GM19395 (cell line): ENCODE measurements around the gene DNAJB13.

Source experiments
- ATAC-seq: cut with Tn5 transposase; IDR thresholded peaks from one replicate; pipeline ENCODE4 v1.9.1; 2021; ENCODE audit warnings: mild to moderate bottlenecking, moderate library complexity; ENCODE audit not compliant: unreplicated experiment

The DNAJB13 gene

DNA sequence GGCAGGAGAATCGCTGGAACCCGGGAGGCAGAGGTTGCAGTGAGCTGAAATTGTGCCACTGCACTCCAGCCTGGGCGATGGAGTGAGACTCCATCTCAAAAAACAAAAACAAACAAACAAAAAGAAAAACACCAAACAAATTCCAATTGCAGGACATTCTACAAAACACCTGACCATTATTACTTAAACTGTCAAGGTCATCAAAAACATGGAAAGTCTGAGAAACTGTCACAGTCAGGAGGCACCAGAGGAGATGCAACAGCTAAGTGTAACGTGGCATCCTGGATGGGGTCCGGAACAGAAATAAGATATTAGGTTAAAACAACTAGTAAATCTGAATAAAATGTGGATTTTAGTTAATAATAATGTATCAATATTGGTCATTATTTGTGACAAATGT, 914 bp upstream of the DNAJB13 start:
- ATAC-seq = no peak

DNA sequence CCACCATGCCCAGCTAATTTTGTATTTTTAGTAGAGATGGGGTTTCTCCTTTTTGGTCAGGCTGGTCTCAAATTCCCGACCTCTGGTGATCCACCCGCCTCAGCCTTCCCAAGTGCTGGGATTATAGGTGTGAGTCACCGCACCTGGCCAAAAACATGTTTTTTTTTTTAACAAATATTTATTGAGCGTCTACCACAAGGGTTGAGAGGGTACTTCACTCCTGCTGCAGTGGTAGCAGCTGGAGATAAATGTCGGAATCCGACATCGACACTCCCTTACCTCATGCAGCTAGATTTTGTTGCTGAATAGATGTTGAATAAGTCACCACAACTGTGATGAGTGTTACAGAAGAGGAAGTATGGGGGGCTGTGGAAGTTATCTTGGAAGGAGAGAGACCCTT, 971 bp downstream of the DNAJB13 start:
- ATAC-seq = no peak

DNA sequence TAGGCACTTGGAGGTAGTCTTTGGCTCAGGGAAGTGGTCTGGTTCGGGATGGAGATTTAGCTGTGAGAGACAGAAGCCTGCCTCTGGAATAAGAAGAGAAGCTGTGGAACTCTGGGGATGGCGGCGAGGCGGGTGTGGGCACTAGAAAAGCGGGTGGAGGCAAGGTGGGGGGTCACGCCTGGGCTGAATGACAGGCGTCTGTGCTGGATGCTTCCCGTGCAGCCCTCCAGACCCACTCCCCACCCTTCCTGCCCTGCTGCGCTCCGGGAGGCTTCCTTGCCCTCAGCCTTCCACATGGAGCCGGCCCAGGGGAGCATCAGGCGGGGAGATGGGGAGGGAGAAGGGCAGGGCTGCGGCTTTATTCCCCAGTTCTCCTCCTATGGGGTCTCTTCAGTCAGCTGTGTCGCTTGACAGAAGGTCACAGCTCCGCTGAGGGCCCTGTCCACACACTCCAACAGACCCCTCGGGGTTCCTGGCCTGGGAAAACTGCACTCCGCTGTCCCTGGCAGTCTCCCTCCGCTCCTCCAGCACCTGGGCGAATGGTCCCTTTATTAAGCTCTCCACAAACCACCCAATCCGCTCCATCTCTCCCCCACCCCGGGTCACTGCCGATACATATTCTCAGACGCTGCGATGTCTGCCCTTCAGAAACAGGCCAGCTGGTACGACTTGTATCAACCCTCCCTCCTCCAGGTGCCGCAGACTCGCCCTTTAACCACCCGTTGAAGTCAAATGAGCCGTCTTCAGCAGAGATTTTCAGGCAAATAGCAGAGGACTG, 6.2 kb downstream of the DNAJB13 start:
- no peak for ATAC-seq

- no peak for ATAC-seq
Observed at GRCh38 chr11:73957654-73958361, 7.0 kb downstream of the DNAJB13 start.

DNA sequence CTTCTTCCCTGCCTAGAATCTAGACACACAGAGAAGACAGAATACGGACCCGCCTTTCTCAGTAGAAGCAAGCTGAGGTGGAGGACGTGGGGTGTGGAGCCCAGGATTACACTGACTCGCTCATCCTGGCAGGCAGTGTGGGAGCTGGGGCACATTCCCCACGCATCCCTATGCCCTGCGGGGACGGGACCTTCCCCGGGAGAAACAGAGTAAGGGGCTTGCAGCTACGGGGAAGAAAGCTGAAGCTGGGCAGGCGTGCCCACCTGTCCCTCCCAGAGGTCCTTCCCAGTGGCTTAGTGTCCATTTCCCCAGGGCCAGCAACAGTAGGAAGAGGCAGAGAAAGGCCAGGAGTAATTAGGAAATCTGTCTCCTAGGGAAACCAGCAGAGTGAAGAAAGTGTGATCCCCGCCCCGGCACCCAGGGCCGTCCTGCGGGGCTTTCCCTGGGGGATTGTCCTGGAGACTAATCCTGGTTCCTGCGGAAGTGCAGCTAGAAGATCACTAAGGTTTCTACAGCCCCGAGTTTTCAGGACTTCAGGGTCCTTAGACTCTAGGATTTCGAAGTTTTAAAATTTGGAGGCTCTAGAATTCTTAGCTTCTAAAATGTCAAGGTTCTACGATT, 7.8 kb downstream of the DNAJB13 start:
- no peak for ATAC-seq

DNA sequence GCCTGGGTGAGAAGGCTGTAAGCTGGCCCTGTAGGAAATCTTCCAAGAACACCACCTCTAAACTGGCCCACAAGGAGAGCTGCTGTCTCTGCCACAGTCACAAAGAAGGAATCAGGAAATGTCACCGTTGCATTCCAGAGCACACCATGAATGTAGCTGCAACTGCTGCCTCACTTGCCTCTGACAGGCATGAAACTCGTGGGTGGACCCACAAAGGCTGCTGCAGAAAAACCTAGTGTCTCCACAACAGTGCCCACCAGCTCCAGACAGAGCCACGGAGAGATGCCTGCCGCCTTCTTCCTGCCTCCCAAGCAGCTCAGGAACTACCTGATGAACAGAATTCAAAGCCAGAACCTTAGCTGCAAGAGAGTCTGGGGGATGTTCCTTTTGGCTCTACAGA, 10.5 kb downstream of the DNAJB13 start:
- ATAC-seq = no peak

DNA sequence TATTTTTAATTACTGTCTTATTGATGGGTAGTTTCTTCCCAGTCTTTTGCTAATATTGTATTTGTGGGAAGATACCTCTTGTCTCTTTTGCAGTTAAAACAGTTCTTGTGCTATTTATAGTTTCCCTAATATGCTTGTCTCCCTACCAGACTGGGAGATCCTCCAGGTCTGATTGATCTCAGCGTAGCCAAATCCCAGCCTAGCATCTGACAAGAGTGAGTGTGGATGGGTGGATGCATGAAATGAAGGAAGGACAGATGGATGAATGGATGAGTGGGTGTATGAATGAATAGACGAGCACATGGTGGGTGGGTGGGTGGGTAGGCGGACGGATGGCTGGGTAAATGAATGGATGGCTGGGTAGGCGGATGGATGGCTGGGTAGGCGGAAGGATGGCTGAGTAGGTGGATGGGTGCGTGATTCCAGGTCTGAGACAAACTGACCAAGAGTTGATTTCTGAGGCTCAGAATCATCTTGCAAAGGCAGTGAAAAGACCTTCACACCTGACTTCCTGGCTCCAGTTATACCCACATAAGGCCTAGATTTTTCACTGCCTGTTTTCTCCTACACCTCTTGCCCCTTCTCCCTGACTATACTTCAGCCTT, 11.4 kb downstream of the DNAJB13 start:
- no peak for ATAC-seq

- ATAC-seq = no peak
Observed at GRCh38 chr11:73963861-73964260, 13.0 kb downstream of the DNAJB13 start.

DNA sequence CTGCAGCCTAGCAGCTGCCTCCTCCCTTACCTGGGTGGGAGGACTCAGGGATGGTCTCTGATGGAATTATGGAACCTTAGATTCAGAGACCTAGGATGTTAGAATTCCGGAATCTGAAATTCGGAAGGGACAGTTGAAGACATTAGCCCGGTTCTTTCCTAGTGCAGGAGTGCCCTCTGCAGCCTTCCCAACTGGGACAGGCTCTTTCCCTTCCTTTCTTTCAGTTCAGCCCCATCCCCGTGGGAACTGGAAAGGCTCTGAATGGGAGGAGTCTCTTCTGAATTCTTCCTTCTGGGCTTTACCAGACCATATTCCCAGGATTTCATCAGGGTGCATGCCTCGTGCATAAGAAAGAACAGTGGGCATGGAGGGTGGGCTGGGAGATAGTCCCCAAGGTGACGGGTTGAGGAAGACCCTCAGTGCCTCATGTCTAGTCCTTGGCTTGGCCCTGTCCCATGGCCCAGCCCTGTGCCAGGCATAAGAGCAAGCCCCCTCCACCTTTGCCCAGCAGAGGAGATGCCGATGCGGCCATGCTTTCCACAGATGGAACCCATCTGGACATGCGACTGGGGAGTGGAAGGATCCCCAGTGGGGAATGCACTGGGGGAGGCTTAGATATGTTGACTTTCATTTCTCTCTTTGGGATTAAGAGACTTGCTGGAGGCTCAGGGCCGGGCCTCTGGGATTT, 14.4 kb downstream of the DNAJB13 start:
- no peak for ATAC-seq

DNA sequence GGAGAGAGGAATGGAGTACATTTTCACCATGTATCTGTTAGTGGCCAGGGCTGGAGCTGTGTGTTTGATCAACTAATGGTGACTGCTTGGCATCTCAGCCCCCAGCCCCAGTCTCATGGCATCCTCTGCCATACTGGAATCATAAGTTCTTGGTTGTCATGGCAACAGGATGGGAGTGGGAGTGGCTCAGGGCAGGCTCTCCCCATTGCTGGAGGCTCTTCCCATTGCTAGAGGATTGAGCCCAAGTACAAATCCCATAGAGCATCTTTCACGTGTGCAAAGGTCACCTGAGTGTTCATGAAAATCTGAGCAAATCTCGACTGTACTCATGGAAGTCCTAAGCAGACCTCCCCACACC, 14.9 kb downstream of the DNAJB13 start:
- ATAC-seq = no peak

DNA sequence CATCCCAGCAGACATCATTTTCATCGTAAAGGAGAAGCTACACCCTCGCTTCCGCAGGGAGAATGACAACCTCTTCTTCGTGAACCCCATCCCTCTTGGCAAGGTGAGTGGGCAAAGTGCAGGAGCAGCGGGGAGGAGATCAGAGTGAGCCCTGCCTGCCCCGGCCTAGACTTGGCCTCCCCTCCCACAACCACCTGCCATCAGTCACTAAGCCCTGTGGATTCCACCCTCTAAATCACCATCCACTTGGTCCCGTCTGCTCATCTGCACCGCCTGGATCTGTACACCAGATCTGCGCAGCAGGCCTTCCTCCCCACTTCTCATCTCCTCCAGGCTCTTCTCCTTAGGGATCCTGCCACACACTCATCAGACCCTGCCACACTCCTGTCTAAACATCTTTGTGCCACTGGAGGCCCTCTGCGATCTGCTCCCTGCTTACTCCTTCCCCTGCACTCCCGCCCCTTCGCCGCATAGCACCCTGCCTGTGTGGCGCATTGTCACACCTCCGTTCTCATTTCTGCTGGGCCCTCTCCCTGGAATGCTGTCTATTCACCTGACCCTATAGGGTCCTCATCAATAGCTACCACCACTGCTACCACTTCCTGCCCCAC, 17.6 kb downstream of the DNAJB13 start:
- no peak for ATAC-seq

DNA sequence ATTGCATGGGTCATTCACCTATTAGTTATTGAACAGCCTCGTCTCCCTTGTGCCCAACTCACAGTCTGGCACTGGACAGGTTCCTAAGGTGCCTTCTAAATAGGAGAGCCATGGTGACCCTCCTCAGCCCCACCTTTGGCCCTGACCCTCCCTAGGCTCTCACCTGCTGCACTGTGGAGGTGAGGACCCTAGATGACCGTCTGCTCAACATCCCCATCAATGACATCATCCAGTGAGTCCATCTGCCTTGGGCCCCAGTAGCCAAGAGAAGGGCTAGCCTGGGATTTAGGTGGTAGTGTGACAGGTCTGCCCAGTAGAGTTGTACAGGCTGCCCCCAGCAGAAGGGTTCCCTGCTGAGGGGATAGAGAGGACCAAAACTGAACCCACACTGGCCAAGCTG, 18.3 kb downstream of the DNAJB13 start:
- ATAC-seq = no peak

DNA sequence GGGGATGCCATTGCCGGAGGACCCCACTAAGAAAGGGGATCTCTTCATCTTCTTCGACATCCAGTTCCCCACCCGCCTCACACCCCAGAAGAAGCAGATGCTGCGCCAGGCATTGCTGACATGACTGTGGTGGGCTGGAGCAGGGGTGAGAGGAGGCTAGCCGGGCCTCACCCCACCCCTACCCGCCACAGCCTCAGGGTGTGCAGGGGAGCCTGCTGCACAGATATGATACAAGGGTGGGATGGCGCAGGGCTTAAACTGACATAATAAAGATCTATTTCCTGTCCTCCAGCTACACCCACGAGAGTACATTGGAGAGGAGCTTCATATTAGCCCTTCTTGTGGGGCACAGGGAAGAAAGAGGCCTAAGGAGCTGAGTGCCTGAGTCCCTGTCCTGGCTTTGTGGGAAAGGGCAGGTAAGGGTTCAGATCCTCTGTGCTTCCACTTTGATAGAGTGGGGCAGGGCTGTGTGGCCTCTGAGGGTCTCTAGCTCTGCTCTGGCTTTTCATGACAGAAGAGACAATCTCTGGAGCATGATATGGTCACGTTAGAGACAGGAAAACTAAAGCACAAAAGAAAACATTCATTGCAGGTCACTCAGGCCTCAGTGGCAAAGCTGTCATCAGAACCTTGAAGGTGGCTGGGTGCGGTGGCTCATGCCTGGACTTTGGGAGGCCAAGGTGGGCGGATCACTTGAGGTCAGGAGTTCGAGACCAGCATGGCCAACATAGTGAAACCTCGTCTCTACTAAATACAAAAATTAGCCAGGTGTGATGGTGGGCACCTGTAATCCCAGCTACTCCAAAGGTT, 19.4 kb downstream of the DNAJB13 start:
- ATAC-seq = no peak

GRCh38 chr11:73971175-73971719, 20.4 kb downstream of the DNAJB13 start:
- no peak for ATAC-seq

GRCh38 chr11:73972187-73972586, 21.4 kb downstream of the DNAJB13 start:
- no peak for ATAC-seq

GRCh38 chr11:73972620-73973449, 22.0 kb downstream of the DNAJB13 start:
- no peak for ATAC-seq

DNA sequence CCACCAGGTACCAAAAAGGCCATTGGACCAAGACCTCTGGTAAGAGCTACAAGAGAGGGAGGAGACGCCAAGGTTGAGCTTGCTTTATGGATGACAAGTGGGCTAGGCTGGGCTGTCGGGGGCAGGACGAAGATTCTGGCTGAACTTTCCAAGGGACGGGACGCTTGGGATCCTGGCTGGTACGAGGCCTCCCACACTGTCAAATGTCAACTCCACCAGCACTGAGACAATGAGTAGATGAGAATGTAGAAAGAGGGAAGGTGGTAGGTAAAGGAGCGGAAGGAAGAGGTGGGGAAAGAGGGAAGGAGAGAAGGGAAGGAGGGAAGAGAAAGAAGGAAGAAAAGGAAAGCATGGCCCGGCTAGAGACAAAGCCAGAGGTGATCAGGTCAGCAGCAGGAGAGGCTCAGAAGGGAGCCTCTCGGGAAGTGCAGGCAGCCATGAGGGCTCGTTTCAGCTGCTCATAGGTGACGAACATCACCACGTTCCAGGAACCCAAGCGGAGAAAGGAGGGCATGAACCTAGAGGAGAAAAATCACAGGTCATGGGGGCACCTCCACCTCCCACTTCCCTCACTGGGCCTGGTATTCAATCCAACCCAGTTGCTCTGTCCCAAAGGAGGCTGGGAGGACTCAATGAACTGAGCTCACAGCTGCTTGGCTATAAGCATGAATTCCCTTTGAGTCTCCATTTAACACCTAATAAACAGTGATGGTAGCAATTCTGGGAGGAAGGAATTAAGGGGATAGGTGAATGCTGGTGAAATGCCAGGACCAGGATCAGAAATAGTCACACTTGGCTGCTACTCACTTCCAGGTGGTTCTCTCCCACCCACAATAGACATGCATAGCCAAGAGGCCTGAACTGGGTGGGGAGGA, 24.0 kb downstream of the DNAJB13 start:
- no peak for ATAC-seq

DNA sequence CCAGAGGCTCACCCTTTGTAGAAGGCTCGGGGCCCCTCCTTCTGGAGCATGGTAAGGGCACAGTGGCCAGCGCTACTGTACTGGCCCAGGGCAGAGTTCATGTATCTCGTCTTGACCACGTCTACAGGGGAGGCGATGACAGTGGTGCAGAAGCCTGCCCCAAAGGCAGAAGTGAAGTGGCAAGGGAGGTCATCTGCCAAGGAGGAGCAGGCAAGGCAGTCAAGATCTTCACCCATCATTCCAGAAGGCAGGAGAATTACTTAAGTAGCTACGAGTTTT, 24.6 kb downstream of the DNAJB13 start:
- ATAC-seq = no peak
